ENCODE data around the gene AMY2B.
"Not testable (repeated sequence)": the region's sequence is repeated elsewhere in the genome, so short reads cannot be mapped to it uniquely, and the experiment has no call there.

AMY2B gene

GRCh38 chr1:103616994-103617477 is 45.6 kb downstream of the AMY2B start, which contains the start of gene AMY2A:
TSS of gene AMY2A (plus strand) at chr1:103617427. CDS start at chr1:103617441, 14 bp downstream.
- DNase-seq (ENCODE audit: low read depth, low spot score) = not testable (repeated sequence)

GRCh38 chr1:103627436-103627835 is 56.0 kb downstream of the AMY2B start:
- not testable (repeated sequence) for DNase-seq (ENCODE audit: low read depth, low spot score)

All from activated naive CD8-positive, alpha-beta T cell treated with anti-CD3 and anti-CD28 coated beads, Interleukin-2, amount 50 U/mL, for 16 hours (primary cell).